Ascending aorta (tissue), 2 donors: ENCODE data around the gene PKD1L1. TPM values are rescaled to one million over a fixed set of nuclear protein-coding genes. Genes with fewer than 3 reads are reported as not detected.

Experiments
- DNase-seq, 2 donors: peaks; one replicate each; pipeline ENCODE4 v3.0.0-alpha.2; 2019; ENCODE audit warnings: low spot score in 2 of 2
- H3K27ac ChIP-seq, 2 donors: fragments of 200-600 bp; sonication (generic); one replicate each; pipeline ENCODE4 v1.5.1; 2016 to 2017; ENCODE audit warnings: mild to moderate bottlenecking in 1 of 2
- H3K27me3 ChIP-seq: fragments of 200-600 bp; sonication (generic); one replicate; pipeline ENCODE4 v1.5.1; 2017
- H3K36me3 ChIP-seq, 2 donors: fragments of 200-600 bp; sonication (generic); one replicate each; pipeline ENCODE4 v1.5.1; 2016
- H3K4me1 ChIP-seq, 2 donors: fragments of 200-600 bp; sonication (generic); one replicate each; pipeline ENCODE4 v1.5.1; 2016 to 2017; ENCODE audit warnings: mild to moderate bottlenecking in 1 of 2
- H3K4me3 ChIP-seq, 2 donors: fragments of 200-600 bp; sonication (generic); one replicate each; pipeline ENCODE4 v1.5.1; 2016 to 2017; ENCODE audit warnings: mild to moderate bottlenecking in 1 of 2
- H3K9me3 ChIP-seq, 2 donors: fragments of 200-600 bp; sonication (generic); one replicate each; pipeline ENCODE4 v1.5.1; 2016
- intact Hi-C: fragments of 100-400 bp; cut with DNase I; formaldehyde crosslinking; loops from one replicate; pipeline ENCODE4 v1.15.1; 2023
- total RNA-seq: library from RNA; depleted of rRNA; stranded (reverse); fragments of >200 nt; gene quantifications from one replicate; pipeline ENCODE4 v1.1.0, GENCODE V29; 2016
- TF ChIP-seq, protein P1 (sequence below), 3 experiments: fragments of 200-600 bp in 2 of 3; fragments of 450-650 bp in 1 of 3; sonication (generic) in 2 of 3; IDR thresholded peaks; one replicate each; pipeline ENCODE4 v1.5.1; 2016 to 2019; ENCODE audit warnings: antibody characterized with exemption in 3 of 3, mild to moderate bottlenecking in 1 of 3, moderate library complexity in 1 of 3

PKD1L1 gene
- total RNA-seq, 1 donor from 2014 or later = 1.1 TPM

DNA sequence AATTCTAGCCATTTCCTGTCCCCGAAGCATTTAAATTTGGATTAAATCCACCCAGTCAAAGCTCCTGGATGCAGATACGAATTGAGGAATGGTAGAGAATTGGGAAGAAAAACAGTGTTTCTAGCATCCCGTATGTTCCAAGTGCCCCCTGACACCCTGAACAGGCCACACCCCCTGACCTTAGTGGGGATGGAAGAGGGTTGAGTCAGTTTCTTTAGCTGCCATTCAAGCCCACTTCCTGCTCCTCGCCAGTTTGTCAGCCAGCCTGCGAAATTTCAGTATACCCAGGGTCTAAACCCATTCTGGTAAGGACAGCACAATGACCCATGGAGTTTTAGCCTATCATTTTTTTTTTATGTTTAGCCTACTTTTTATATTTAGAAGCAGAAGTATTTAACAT lies 101.1 kb downstream of the PKD1L1 start:
- Histone ChIP-seq H3K27ac (no peak overlapping the region), H3K4me3 (no peak overlapping the region), H3K27me3 (no peaks in the 10 kb centered on the region), H3K9me3 (no peaks in the 10 kb centered on the region), H3K36me3 (no peaks in the 10 kb centered on the region), H3K4me1 (peaks cover 0 to 7% of the 10 kb centered on the region in 2 donors)
- TF ChIP-seq, protein P1, sequence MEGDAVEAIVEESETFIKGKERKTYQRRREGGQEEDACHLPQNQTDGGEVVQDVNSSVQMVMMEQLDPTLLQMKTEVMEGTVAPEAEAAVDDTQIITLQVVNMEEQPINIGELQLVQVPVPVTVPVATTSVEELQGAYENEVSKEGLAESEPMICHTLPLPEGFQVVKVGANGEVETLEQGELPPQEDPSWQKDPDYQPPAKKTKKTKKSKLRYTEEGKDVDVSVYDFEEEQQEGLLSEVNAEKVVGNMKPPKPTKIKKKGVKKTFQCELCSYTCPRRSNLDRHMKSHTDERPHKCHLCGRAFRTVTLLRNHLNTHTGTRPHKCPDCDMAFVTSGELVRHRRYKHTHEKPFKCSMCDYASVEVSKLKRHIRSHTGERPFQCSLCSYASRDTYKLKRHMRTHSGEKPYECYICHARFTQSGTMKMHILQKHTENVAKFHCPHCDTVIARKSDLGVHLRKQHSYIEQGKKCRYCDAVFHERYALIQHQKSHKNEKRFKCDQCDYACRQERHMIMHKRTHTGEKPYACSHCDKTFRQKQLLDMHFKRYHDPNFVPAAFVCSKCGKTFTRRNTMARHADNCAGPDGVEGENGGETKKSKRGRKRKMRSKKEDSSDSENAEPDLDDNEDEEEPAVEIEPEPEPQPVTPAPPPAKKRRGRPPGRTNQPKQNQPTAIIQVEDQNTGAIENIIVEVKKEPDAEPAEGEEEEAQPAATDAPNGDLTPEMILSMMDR (IDR thresholded peaks at IDR 0.05) = no peak
- intact Hi-C loops = no loop called here
- no peak for DNase-seq

- intact Hi-C loops = no loop called here
- Histone ChIP-seq H3K27me3 (no peaks in the 10 kb centered on the region), H3K36me3 (no peaks in the 10 kb centered on the region), H3K4me1 (peaks cover 0 to 7% of the 10 kb centered on the region in 2 donors), H3K27ac (no peak overlapping the region), H3K4me3 (no peak overlapping the region), H3K9me3 (no peaks in the 10 kb centered on the region)
- TF ChIP-seq, protein P1 (IDR thresholded peaks at IDR 0.05) = no peak
- no peak for DNase-seq
Measured at GRCh38 chr7:47846138-47846836, 102.0 kb downstream of the PKD1L1 start.

- no peak overlapping the region for H3K4me3 ChIP-seq
- H3K27ac ChIP-seq = no peak overlapping the region
- no peaks in the 10 kb centered on the region for H3K9me3 ChIP-seq
- H3K4me1 ChIP-seq = peaks cover 0 to 7% of the 10 kb centered on the region in 2 donors
- TF ChIP-seq, protein P1 (IDR thresholded peaks at IDR 0.05) = no peak
- intact Hi-C loops = no loop called here
- no peak for DNase-seq
- H3K36me3 ChIP-seq = no peaks in the 10 kb centered on the region
- no peaks in the 10 kb centered on the region for H3K27me3 ChIP-seq
Measured at GRCh38 chr7:47844311-47844710, 104.0 kb downstream of the PKD1L1 start.

DNA sequence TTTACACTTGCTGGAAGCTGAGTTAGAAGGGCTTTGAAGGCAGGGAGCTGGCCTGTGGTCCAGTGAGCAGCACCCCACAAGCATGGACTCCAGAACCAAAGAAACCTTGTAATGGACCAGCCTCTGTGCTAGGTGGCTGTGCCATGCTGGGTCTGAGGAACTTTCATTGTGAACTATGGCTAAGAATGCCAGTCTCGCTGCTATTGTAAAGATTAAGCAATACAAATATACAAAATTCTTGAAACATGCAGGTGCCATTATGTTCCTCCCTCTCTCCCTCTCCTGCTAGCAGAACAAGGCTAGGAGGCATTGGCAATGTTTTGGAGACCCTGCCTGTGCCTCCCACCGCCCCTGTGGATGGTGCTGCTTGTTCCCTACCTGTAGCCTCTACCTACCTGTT lies 105.0 kb downstream of the PKD1L1 start:
- Histone ChIP-seq H3K27me3 (no peaks in the 10 kb centered on the region), H3K4me1 (peaks cover 0 to 7% of the 10 kb centered on the region in 2 donors), H3K4me3 (no peak overlapping the region), H3K27ac (no peak overlapping the region), H3K9me3 (no peaks in the 10 kb centered on the region), H3K36me3 (no peaks in the 10 kb centered on the region)
- DNase-seq = no peak
- TF ChIP-seq, protein P1 (IDR thresholded peaks at IDR 0.05) = no peak
- intact Hi-C loops = no loop called here

- intact Hi-C loops = no loop called here
Measured at GRCh38 chr7:47839381-47839780, 108.9 kb downstream of the PKD1L1 start.

More at GRCh38 chr7:47839381-47839780, 108.9 kb downstream of the PKD1L1 start:
- Histone ChIP-seq H3K4me1 (no peaks in the 10 kb centered on the region), H3K27me3 (no peaks in the 10 kb centered on the region), H3K9me3 (no peaks in the 10 kb centered on the region), H3K27ac (no peak overlapping the region), H3K36me3 (no peaks in the 10 kb centered on the region), H3K4me3 (no peak overlapping the region)
- TF ChIP-seq, protein P1 (IDR thresholded peaks at IDR 0.05) = no peak
- DNase-seq = no peak
